Measurements from ENCODE around the gene REXO5.
"Not testable (repeated sequence)": the region's sequence is repeated elsewhere in the genome, so short reads cannot be mapped to it uniquely, and the experiment has no call there.

- not testable (repeated sequence) for TF ChIP-seq CTCF, EP300 (IDR thresholded peaks at IDR 0.05)
Observed at GRCh38 chr16:20860995-20861394, 54.7 kb downstream of the REXO5 start.
